T follicular helper cell (primary cell): Measurements from ENCODE around the gene RPLP1.

Source experiments
- DNase-seq: peaks from one replicate; pipeline ENCODE4 v3.0.0-alpha.2; 2020; ENCODE audit warnings: low read depth
- total RNA-seq, 2 experiments: gene quantifications; one replicate each; lab custom pipeline; 2026; lab: John Stamatoyannopoulos, UW

RPLP1 gene
- total RNA-seq: 976 to 1,327 reads per million in 2 experiments

DNA sequence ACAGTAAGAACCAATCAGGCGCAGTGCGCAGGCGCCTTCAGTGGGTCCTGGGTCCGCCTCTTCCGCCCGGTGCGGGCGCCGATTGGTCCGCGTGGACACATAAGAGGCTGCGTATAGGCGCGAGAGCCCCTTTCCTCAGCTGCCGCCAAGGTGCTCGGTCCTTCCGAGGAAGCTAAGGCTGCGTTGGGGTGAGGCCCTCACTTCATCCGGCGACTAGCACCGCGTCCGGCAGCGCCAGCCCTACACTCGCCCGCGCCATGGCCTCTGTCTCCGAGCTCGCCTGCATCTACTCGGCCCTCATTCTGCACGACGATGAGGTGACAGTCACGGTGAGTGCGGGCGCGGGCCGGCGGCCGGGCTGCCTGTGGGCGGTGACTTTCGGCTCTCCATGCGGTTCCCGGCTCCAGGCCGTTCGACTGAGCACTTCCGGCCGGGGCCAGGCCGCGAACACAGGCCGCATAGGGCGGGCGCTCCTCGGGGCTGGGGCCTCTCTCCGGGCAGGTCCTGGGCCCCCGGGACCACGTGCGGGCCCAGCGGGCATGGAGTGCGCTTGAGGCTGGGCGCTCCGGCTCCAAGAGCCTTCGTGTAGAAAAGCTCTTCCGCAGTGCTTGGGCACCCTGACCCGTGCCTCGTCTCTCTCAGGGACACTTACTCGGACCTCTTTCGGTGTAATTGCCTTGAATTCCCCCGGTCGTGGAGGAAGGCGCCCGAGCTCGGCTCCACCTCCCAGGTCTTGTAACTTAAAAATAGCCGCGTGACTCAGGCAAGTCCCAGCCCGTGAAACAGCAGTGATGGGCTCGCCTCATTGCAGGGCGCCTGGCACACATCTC is at the start of gene RPLP1:
TSS of gene RPLP1 (plus strand) at position 127 of the 830 bp plus-strand sequence. CDS start at position 258, 131 bp downstream.
- peak; percentile 93 for DNase-seq

DNA sequence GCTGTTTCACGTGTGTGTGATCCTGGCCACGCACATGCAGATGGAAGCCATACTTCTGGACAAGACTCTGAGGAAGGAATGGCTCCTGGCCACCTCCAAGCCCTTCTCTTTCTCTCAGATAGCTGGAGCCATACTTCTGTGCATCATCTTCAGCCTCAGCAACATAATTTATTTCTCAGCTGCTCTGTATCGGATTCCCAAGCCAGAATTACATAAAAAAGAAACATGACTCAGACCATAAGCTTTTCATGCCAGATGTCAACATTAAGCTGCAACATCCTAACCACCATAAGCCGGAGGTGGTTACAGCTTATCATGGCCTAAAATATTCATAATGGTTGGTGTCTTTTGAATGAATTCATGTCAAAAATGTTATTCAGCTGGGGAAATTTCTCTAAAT is 49.0 kb upstream of the RPLP1 start:
- DNase-seq: no peak

DNA sequence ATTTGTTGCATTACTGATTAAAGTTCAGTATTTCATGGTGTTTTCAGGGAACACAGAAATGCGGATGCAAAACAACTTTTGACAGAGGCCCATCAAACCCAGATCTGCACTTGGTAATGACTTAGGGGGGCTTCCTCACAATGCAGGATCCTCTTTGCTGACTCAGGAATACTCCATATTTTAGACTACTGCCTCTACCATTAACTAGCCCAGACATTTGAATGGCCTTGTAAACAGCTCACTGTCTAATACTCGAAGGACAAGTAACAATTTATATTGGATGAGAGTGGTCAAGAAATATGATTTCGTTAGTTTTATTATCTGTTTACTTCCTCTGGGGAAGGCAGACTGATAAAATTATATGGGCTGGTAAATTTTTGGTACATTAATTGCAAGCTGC is 47.5 kb upstream of the RPLP1 start:
- no peak for DNase-seq

DNA sequence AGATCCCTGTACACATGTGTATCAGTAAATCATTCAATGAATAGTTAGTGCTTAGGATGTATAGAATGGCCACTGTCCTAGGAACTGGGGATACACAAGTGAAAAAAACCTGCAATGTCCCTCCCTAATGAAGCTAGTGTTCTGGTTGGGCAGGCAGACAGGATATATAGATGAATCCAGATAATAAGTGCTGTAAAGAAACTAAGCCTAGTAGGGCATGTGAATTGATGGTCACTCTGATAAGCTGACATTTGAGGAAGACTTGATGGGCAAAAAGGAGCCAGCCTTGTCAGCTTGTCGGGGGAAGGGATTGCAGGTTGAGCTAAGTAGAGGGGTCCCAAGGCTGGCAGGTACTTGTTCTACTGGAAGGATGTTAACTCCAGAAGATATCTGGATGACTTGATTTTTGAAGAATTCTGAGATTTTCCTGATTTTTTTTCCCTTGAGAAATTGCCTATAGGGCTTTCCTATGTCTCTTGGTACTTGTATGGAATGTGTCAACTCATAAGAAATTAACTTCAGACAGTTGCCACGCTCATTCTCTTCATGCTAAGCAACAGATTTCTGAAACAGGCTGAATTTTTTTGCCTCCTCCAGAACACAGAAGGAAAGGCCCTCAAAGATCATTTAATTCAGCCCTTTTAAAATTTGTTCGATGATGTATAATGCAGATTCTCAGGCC is 44.8 kb upstream of the RPLP1 start:
- DNase-seq: no peak

DNA sequence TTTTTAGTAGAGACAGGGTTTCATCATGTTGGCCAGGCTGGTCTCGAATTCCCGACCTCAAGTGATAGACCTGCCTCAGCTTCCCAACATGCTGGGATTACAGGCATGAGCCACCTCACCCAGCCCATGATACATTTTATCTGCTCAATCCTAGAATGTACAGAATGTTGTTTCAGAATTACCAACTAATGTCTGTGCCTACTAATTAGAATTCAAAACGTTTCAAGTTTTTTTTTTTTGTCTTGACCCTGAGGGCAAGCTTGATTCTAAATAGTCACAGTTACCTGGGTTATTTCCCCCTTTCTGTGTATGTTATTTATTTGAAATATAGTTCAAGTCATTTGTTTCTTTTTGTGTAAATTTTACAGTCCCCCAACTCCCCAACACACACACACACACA is 43.8 kb upstream of the RPLP1 start:
- DNase-seq: no peak

DNA sequence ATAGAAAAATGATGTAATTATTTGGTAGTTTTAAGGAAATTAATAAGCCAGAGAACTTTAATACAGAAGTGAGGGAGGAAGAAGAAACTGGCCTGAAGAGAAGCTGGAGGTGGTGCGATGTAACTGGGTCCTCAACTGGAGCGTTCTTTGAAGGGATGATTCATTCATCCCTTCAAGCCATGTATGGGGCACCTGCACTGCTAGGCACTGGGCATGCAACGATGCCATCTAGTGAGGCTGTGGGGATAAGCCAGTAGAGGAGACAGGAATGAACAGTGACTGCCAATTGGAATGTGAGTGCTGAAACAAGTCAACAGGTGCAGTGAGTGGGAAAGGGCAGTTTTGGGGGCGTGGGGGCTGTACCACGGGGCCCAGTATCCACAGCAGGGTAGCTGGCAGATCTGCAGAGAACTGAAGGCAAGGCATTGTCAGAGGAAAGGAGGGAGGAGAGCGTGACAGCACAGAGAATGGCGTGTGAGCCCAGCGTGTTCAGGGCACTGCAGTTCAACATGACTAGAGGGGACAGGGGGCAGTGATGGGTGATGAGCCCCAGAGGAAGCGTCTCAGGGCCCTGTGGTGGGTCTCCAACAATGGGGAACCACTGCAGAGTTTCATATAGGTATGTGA is 42.3 kb upstream of the RPLP1 start:
- DNase-seq: no peak

DNA sequence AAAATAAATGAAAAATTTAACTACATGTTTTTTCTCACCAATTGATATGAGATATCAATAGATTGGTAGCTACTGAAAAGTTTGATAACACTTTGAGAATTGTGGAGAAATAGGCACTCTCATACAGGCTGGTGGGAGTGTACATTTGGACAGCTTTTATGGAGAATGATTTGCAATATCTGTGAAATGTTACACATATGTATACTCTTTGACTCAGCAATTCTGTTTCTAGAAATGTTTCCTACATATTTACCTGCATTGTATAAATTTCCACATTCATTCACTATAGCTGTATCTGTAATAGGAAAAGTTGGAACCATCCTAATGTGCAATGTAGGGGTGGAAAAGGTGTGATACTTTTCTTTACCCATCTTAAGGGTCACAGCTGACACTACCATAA is 40.3 kb upstream of the RPLP1 start:
- DNase-seq: no peak

DNA sequence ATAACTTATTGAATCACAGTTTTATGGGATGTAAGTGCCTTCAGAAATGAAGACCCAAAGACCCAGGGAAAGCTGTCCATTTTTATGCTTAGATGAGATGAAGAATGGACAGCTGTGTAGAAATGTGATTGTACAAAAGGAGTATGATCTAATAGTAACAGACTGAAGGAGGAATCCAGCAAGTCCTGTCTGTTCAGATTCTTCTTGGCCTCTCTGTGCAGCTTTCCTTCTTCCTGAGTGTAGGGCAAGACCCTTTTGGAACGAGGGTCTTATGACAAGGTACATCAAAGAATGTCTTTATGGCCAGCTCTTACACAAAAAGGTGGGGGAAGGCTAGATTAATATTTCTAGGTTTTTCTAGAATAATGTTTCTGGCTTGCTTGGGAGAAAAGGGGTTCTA is 39.9 kb upstream of the RPLP1 start:
- DNase-seq: no peak

DNA sequence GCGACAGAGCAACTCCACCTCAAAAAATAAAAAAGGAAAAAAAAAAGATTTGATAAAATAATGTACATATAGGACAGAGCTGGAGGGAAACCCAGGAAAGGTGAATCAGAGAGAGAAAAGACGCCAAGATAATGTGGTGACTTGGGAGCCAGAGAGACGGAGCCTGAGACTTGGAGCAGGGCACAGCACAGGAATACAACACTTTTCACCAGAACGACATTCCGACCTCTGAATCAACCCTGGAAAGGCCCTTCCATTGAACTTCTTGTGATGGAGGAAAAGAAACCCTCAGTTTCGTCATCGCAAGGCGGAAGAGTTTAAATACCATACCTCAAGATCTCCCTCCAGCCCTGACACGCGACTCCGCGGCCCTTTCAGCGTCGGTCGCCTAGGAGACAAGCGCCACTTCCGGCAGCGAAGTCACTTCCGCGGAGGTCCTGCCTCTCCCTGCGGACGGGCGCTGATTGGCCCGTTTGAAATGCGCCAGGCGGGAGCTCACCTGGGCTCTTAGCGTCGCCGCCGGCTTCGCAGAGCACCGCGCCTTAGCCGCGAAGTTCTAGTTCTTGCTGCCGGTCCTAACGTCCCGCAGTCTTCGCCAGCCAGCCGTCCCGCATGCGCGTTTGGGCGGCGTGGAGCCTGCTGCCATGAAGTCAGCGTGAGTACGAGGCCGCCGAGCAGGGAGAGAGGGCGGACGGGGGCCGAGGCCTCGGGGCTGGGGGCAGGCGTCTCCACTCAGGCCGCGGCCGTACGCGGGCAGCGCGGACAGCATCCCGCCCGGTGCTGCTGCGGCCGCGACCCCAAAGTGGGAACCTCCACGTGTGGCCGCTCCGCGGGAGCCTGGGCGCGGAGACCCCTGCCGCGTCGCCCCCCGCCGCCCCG is 38.6 kb upstream of the RPLP1 start, which contains the start of gene KIF23:
TSS of gene KIF23 (plus strand) at position 528 of the 879 bp plus-strand sequence. CDS start at position 645, 117 bp downstream.
- DNase-seq: peak; percentile 91

DNA sequence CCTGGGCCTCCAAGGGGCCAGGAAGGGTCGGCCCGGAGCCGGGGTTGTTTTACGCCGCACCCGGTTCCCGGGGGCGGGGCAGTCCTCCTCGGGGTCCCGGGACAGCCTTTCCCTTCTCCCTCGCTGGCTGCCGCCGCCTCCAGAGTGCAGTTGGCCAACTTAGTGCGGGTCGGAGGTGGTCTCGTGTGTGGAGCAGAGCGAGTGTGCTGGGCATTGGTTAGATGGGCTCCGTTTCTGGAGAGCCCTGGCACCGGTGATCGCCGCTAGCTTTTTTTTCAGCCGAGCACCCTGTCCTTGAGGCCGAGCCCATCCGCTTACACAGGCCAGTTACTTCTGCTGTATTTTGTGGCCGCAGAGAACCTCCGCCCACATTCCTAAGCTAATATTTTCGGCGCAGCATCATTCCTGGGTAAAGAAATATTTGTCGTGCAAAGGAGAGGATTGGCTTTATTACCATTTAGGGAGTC is 37.9 kb upstream of the RPLP1 start:
- DNase-seq: no peak

DNA sequence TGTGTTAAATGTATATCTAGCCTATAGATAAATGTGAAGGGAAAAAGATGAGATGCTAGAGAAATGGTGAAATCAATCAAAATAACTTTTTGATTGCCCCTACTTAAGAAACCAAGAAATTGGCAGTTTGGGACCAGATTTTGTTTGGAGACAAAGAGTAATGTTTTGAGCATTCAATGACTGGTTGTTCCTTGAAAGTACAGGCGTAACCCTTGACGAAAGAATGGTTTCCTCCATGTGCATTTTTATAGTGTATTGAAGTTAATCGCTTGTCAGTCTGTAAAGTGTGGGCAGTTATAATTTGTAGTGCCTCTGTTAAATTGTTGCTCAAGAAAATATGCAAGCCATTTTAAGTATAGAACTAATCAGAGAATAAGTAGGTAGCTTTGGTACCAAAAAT is 37.2 kb upstream of the RPLP1 start:
- no peak for DNase-seq

DNA sequence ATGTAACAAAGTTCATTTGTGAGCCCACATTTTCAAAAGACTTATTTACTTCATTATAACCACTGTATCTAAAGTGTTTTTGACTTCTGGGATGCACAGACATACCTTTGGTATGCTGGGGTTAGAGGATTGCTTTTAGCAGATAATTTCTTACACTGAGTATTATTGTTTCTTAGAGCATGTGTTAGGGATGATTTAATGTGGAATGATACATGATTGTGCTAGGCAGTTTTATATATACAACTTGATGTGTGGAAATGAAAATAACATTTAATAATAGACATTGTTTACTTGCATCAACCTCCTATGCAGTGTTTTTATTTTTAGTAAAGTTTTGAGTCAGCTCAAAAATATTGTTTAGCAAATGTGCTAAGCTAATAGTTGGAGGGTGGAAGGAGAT is 35.0 kb upstream of the RPLP1 start:
- no peak for DNase-seq

DNA sequence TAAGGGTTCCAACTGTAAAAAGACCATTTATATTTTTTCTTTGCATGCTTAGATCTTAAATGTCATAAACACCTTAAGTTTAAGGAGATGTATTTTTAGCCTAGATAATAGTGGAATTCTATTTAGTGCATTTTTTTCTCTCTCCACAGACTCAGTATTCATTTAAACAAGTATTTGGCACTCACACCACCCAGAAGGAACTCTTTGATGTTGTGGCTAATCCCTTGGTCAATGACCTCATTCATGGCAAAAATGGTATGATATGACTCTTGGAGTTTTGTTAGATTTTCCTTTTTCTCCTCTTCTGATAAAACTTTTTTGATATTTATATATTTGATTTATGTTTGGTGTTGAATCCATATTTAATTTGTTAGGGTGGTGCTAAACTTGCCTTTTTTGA is 31.1 kb upstream of the RPLP1 start:
- no peak for DNase-seq

DNA sequence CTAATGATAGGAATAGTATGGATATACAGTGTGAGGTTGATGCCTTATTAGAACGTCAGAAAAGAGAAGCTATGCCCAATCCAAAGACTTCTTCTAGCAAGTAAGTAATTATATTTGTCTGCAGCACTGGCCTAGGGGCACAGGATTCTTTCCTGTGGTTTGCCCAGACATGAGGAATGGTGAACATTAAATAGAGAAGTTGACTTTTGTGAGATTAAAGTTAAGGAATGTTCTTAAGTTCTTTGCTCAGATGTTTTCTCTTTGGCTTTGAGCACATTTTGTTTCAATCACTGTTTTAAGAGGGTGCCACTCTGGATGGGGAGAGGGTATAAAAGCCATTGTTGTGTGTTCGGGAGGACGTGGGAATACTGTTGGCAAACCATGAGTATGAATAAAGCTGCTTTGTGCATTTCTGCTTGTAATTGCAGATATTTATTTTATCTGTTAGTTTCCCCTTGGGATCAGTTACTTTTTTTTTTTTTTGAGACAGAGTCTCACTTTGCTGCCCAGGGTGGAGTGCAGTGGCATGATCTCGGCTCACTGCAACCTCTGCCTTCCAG is 30.2 kb upstream of the RPLP1 start:
- no peak for DNase-seq

DNA sequence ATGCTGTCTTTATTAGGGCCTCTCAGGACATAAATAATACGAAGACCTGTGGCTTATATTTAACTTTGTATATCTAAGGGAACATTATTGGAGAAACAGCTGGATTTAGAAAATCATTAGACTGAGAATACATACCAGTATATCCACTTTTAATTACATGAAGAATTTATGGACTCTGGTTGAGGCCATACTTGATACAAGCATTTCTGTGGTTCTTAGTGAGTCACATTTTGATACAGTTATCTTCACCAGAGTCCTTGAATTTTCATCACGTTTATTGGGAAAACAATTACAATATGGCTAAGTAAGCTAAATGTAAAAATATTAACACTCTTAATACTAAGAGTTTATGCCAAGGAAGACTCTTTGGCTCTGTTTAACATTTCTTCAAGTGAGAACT is 28.6 kb upstream of the RPLP1 start:
- DNase-seq: no peak

DNA sequence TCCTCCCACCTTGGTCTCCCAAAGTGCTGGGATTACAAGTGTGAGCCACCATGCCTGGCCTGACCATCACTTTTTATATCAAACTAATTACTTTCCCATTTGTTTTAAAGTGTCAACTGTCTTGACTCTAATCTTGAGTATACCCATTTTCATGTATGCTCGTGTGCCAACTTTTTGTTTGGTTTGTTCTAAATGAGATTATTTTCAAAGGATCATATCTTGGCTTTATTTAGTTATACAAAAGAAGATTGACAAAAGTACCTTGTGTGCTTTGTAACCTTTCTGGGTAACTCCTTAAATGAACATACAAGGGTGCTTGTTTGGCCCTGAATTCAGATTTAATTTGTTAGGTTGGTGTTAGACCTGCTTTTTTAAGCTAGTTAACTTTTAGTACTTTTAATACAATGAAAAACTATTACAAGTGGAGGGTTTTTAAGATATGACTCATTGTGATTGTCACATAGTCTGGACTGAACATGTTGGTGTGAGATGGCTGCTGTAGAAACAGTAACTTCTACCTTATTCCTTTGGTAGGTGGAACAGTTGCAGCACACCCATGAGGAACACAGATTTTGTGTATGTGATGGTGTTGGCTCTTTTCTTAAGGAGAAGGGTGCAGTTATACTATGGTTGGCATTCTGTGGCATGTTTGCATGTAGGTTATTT is 27.7 kb upstream of the RPLP1 start:
- no peak for DNase-seq

DNA sequence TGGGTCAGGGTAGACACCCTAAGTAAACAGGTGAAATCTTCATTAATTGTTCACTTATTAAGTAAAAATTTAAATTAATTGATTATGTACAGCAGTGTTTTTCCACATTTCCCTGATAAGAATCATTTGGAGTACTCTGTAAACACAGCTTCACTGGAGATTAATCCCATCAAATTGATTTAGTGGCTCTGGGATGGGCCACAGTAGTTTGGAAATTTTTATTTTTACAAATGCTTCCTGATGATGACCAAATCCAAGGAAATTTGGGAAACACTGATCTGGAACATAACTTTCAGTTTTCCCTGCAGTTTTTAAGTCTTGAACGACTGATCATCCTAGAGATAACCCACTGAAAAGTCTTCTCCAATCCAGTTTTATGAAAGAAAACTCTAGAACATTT is 18.8 kb upstream of the RPLP1 start:
- DNase-seq: no peak

DNA sequence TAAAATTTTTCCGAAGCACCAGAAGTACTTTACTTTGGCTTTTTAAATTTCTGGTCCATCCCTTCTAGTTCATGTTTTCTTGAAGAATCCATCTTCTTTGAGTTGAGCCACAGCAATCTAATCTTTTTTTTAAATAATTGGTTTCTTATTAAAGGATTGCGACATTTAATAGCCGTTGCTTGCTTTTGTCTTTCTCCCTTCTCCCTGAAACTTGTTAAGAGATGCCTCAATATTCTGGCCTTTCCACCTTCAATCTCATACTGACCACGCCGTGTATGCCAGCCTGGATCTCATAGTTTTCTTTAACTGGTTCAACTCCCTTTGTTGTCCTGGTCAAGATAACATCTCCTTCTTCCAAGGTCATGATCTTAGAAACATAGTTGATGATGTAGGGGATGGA is 18.4 kb upstream of the RPLP1 start:
- no peak for DNase-seq

DNA sequence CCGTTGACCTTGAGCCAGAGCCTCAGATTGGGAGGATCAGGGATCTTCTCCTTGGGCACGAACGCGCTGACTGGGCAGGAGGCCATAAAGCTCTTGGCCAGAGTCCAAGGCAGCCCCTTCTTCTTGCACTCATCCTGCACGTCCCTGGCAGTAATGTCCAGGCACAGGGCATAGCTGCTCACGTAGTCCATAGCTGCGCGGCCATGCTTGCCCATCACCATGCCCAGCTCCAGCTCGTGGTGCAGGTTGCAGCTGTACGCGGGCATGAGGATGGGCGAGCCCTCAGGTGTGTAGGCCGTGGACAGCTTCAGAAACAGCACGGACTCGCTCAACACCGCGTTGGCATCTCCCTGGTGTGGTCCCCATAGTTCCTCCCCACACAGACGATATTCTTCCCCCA is 17.9 kb upstream of the RPLP1 start:
- DNase-seq: no peak

DNA sequence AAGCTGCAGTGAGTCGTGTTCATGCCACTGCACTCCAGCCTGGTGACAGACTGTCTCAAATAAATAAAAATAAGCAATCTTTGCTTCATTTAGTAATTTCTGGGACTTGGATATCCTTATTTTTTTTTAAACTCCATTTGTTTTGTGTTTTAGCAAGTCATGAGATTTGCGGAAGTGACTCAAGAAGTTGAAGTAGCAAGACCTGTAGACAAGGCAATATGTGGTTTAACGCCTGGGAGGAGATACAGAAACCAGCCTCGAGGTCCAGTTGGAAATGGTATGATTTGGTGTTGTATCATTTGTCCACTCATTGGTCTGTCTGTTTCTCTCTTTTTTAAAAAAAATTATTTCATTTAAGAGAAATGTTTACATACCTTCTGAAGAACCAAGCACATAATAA is 16.6 kb upstream of the RPLP1 start:
- DNase-seq: no peak

DNA sequence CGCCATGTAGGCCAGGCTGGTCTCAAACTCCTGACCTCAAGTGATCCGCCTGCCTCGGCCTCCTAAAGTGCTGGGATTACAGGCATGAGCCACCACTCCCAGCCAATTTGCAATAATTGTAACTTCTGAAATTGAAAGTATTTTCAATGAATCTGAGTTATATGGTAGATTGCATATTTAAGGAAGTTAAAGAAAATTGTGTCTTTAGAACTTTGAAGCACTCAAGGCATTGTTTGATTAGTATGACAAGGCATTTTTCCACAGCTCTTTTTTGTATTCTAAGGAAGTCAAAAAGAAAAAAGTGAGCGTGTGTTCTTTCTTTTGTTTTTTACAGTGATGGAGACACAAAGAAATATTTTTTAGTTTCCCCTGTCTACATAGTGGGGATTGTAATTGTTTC is 15.7 kb upstream of the RPLP1 start:
- DNase-seq: no peak
